GM23338 (cell line): ENCODE measurements around the gene REEP1. TPM values are rescaled to one million over a fixed set of nuclear protein-coding genes. Genes with fewer than 3 reads are reported as not detected.

Experiments used
- ATAC-seq: fragments of 200-7000 bp; cut with Tn5 transposase; 3 replicates; pipeline ENCODE4 v1.9.1; 2020
- DNase-seq: peaks from one replicate; pipeline ENCODE4 v3.0.0-alpha.2; 2015; ENCODE audit warnings: low spot score
- H2AFZ ChIP-seq: fragments of 200-600 bp; sonication (generic); 2 replicates; pipeline ENCODE4 v1.8.0; 2016; ENCODE audit warnings: antibody characterized with exemption, mild to moderate bottlenecking, moderate library complexity
- H3F3A ChIP-seq: fragments of 200-600 bp; sonication (generic); replicated peaks from 2 replicates; pipeline ENCODE4 v1.8.0; 2017; ENCODE audit warnings: antibody characterized with exemption, mixed run types, low read depth
- H3K27ac ChIP-seq: fragments of 200-600 bp; sonication (generic); 2 replicates; pipeline ENCODE4 v1.6.1; 2016; ENCODE audit warnings: low read depth
- H3K27me3 ChIP-seq: fragments of 200-600 bp; sonication (generic); 2 replicates; pipeline ENCODE4 v1.8.0; 2016; ENCODE audit warnings: mild to moderate bottlenecking, mixed run types, moderate library complexity; ENCODE audit not compliant: insufficient read depth
- H3K36me3 ChIP-seq: fragments of 200-600 bp; sonication (generic); 2 replicates; pipeline ENCODE4 v1.8.0; 2016; ENCODE audit warnings: mild to moderate bottlenecking; ENCODE audit not compliant: insufficient read depth
- H3K4me1 ChIP-seq: fragments of 200-600 bp; sonication (generic); 2 replicates; pipeline ENCODE4 v1.8.0; 2016; ENCODE audit warnings: mild to moderate bottlenecking, moderate library complexity; ENCODE audit not compliant: insufficient read depth
- H3K4me2 ChIP-seq: fragments of 200-600 bp; sonication (generic); 2 replicates; pipeline ENCODE4 v1.7.1; 2017; ENCODE audit warnings: mixed run types
- H3K4me3 ChIP-seq: fragments of 200-600 bp; sonication (generic); 2 replicates; pipeline ENCODE4 v1.6.1; 2016; ENCODE audit warnings: mixed run types
- H3K79me2 ChIP-seq: fragments of 200-600 bp; sonication (generic); replicated peaks from 2 replicates; pipeline ENCODE4 v1.8.0; 2017; ENCODE audit warnings: mild to moderate bottlenecking; ENCODE audit not compliant: insufficient read depth
- H3K9me2 ChIP-seq: fragments of 200-600 bp; sonication (generic); 2 replicates; pipeline ENCODE4 v1.8.0; 2017; ENCODE audit not compliant: insufficient read depth
- H4K20me1 ChIP-seq: fragments of 200-600 bp; sonication (generic); replicated peaks from 2 replicates; pipeline ENCODE4 v1.8.0; 2017; ENCODE audit warnings: mild to moderate bottlenecking; ENCODE audit not compliant: insufficient read depth
- H3K27ac Mint-ChIP-seq: 2 replicates; pipeline ENCODE4 v1.8.0; 2020; ENCODE audit warnings: inconsistent platforms, mild to moderate bottlenecking, moderate library complexity, mixed read lengths
- H3K27me3 Mint-ChIP-seq: 3 replicates; pipeline ENCODE4 v1.8.0; 2022; ENCODE audit warnings: low read depth, mild to moderate bottlenecking, moderate library complexity, mixed read lengths, inconsistent platforms; ENCODE audit not compliant: insufficient read depth, poor library complexity
- H3K36me3 Mint-ChIP-seq: 3 replicates; pipeline ENCODE4 v1.8.0; 2021; ENCODE audit warnings: low read depth, mild to moderate bottlenecking, inconsistent platforms, moderate library complexity, mixed read lengths
- H3K4me1 Mint-ChIP-seq: 3 replicates; pipeline ENCODE4 v1.8.0; 2020; ENCODE audit warnings: mild to moderate bottlenecking, inconsistent platforms, mixed read lengths
- H3K4me3 Mint-ChIP-seq: 3 replicates; pipeline ENCODE4 v1.8.0; 2021; ENCODE audit warnings: moderate library complexity, mild to moderate bottlenecking, inconsistent platforms, mixed read lengths
- H3K9me3 Mint-ChIP-seq: 3 replicates; pipeline ENCODE4 v1.8.0; 2020; ENCODE audit warnings: moderate library complexity, mild to moderate bottlenecking, inconsistent platforms, mixed read lengths
- CTCF ChIP-seq, 2 experiments: fragments of 200-600 bp in 1 of 2; sonication (generic) in 1 of 2; conservative IDR thresholded peaks; 2 replicates each; pipeline versions ENCODE4 v1.5.1 to v1.6.1; 2016 to 2017; ENCODE audit warnings: antibody characterized with exemption in 2 of 2, low read depth in 2 of 2, mild to moderate bottlenecking in 2 of 2, moderate library complexity in 1 of 2
- EZH2 ChIP-seq: fragments of 200-600 bp; sonication (generic); IDR thresholded peaks from one replicate; pipeline ENCODE4 v1.8.0; 2017; ENCODE audit warnings: antibody characterized with exemption, mild to moderate bottlenecking, low read depth; ENCODE audit not compliant: unreplicated experiment
- EZH2phosphoT487 ChIP-seq: fragments of 200-600 bp; sonication (generic); IDR thresholded peaks from one replicate; pipeline ENCODE4 v1.8.1; 2018; ENCODE audit warnings: antibody characterized with exemption; ENCODE audit not compliant: unreplicated experiment
- JUNB ChIP-seq: IDR thresholded peaks from one replicate; pipeline ENCODE4 v1.6.1; 2016; ENCODE audit warnings: antibody characterized with exemption; ENCODE audit not compliant: unreplicated experiment
- ZNF114 ChIP-seq: fragments of 250-450 bp; sonication (Bioruptor Pico); IDR thresholded peaks from 2 replicates; pipeline ENCODE4 v1.5.0; 2020; ENCODE audit warnings: mild to moderate bottlenecking, moderate library complexity
- ZNF331 ChIP-seq: fragments of 250-450 bp; sonication (Bioruptor Pico); IDR thresholded peaks from 2 replicates; pipeline ENCODE4 v1.5.0; 2020; ENCODE audit warnings: low read depth, mild to moderate bottlenecking, moderate library complexity
- ZNF462 ChIP-seq: fragments of 250-450 bp; sonication (Bioruptor Pico); IDR thresholded peaks from 2 replicates; pipeline ENCODE4 v1.5.0; 2020; ENCODE audit warnings: mild to moderate bottlenecking, moderate library complexity
- polyA plus RNA-seq: library from polyadenylated mRNA; unstranded; fragments of >200 nt; fragmentation: Nextera tagmentation; extraction: Ambion mirVana; gene quantifications from 2 replicates; pipeline ENCODE4 v1.2.1, GENCODE V29; 2016
- total RNA-seq: library from RNA; depleted of rRNA; stranded (reverse); fragments of >200 nt; shearing (Covaris generic); gene quantifications from 2 replicates; pipeline ENCODE4 v1.2.3, GENCODE V29; 2014

Gene REEP1
- total and polyA plus RNA-seq, 2 experiments from 2014 or later, result 1.6 to 1.8 TPM

GRCh38 chr2:86274918-86275275 is 62.5 kb downstream of the REEP1 start (continued):
- no peak for TF ChIP-seq ZNF462 (CRISPR knock-in tag)

- Histone ChIP-seq H3K4me3 (no peak overlapping the region), H3K27ac (no peak overlapping the region), H3K27me3 (no peaks in the 10 kb centered on the region), H4K20me1 (no peaks in the 10 kb centered on the region), H3K36me3 (peaks cover 8% of the 10 kb centered on the region; the same call in 1 of the 2 replicates), H3F3A (no peaks in the 10 kb centered on the region), H2AFZ (no peak overlapping the region), H3K79me2 (no peaks in the 10 kb centered on the region), H3K9me2 (peaks cover 9% of the 10 kb centered on the region; the same call in 1 of the 2 replicates), H3K4me1 (peaks cover 5% of the 10 kb centered on the region; the same call in 1 of the 2 replicates), H3K4me2 (no peak overlapping the region)
- Mint-ChIP-seq H3K36me3 (peaks cover 17% of the 10 kb centered on the region; the same call in 2 of the 3 replicates), H3K27me3 (no peaks in the 10 kb centered on the region), H3K4me3 (no peak overlapping the region), H3K4me1 (peaks cover 10% of the 10 kb centered on the region), H3K27ac (no peak overlapping the region), H3K9me3 (peaks cover 25% of the 10 kb centered on the region)
- DNase-seq (no peak), ATAC-seq (no peak)
- TF ChIP-seq ZNF114 (CRISPR knock-in tag) (no peak), ZNF462 (CRISPR knock-in tag) (no peak), EZH2phosphoT487 (no peak), EZH2 (no peak), JUNB (no peak), ZNF331 (CRISPR knock-in tag) (no peak), CTCF (conservative IDR thresholded peaks at IDR 0.05; ENCODE audit: low read depth in 2 of 2) (no peak)
Observed at GRCh38 chr2:86274265-86274917, 63.0 kb downstream of the REEP1 start.
